ENCODE data around the gene GIMAP6. TPM values are rescaled to one million over a fixed set of nuclear protein-coding genes. Genes with fewer than 3 reads are reported as not detected.
"Not testable (repeated sequence)": the region's sequence is repeated elsewhere in the genome, so short reads cannot be mapped to it uniquely, and the experiment has no call there.

Gene GIMAP6
- polyA plus RNA-seq, 2 of the 4 experiments (the other 2 are of a cell fraction): not detected

GRCh38 chr7:150586068-150586784 lies 46.0 kb downstream of the GIMAP6 start:
- CTCF ChIA-PET: no interaction called here
- no peak overlapping the region for H3K4me2 ChIP-seq

DNA sequence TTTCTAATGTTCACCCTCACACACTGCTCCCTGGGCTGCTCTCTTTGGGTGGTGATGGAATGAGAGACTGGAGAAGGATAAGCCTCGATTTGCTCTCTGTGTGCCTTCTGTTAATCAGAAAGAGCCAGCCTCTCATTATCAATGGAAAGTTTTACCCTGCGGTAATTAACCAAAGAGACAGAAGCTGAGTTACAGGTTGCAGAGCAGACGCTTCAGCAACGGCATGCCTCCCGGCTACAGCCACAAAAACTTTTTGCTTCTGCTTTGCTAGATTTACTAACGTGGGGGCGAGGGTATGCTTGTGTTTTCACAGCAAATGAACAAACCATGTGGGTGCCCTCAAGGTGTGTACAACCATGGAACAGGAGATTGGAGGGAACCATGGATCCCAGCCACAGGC lies 47.0 kb downstream of the GIMAP6 start:
- H3K27ac ChIP-seq: no peak overlapping the region
- H3K4me2 ChIP-seq: no peak overlapping the region
- WGBS (ENCODE audit: missing lambda C conversion rate): 47% methylated on average over 7 of the region's 7 CpGs
- no peaks in the 10 kb centered on the region for H3K9me3 ChIP-seq
- no peak overlapping the region for H3K4me3 ChIP-seq
- H3K4me1 ChIP-seq: no peaks in the 10 kb centered on the region
- POLR2A ChIA-PET: no interaction called here
- no peak for ATAC-seq
- no peak for TF ChIP-seq JUNB (IDR thresholded peaks at IDR 0.05)
- no peak for DNase-seq (ENCODE audit: low read depth in 1 of 2, low spot score in 1 of 2)
- CTCF ChIA-PET: no interaction called here
- FAIRE-seq: no peak

More at GRCh38 chr7:150586068-150586784, 46.0 kb downstream of the GIMAP6 start:
- ATAC-seq: no peak
- Histone ChIP-seq H3K4me1 (no peaks in the 10 kb centered on the region), H3K9me3 (no peaks in the 10 kb centered on the region), H3K4me3 (no peak overlapping the region), H3K27ac (no peak overlapping the region)
- TF ChIP-seq HEYL (CRISPR knock-in tag; IDR thresholded peaks at IDR 0.05): no peak
- TF ChIP-seq E2F6 (IDR thresholded peaks at IDR 0.05; ENCODE audit: borderline replicate concordance, low read depth): no peak
- no peak for TF ChIP-seq EP300 (IDR thresholded peaks at IDR 0.05)
- no peak for TF ChIP-seq CBX8 (IDR thresholded peaks at IDR 0.05)
- no peak for TF ChIP-seq TFCP2L1 (CRISPR knock-in tag; IDR thresholded peaks at IDR 0.05)
- no peak for TF ChIP-seq CBX2 (IDR thresholded peaks at IDR 0.05; ENCODE audit: borderline replicate concordance, low read depth)
- no peak for TF ChIP-seq ZC3H11A (IDR thresholded peaks at IDR 0.05)
- TF ChIP-seq, protein P1, sequence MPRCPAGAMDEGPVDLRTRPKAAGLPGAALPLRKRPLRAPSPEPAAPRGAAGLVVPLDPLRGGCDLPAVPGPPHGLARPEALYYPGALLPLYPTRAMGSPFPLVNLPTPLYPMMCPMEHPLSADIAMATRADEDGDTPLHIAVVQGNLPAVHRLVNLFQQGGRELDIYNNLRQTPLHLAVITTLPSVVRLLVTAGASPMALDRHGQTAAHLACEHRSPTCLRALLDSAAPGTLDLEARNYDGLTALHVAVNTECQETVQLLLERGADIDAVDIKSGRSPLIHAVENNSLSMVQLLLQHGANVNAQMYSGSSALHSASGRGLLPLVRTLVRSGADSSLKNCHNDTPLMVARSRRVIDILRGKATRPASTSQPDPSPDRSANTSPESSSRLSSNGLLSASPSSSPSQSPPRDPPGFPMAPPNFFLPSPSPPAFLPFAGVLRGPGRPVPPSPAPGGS (IDR thresholded peaks at IDR 0.05): no peak
- 0% methylated on average over 4 of the region's 4 CpGs for WGBS (ENCODE audit: missing lambda C conversion rate)
- no peak for DNase-seq (ENCODE audit: low read depth in 1 of 2, low spot score in 1 of 2)
- no peak for FAIRE-seq
- POLR2A ChIA-PET: no interaction called here

DNA sequence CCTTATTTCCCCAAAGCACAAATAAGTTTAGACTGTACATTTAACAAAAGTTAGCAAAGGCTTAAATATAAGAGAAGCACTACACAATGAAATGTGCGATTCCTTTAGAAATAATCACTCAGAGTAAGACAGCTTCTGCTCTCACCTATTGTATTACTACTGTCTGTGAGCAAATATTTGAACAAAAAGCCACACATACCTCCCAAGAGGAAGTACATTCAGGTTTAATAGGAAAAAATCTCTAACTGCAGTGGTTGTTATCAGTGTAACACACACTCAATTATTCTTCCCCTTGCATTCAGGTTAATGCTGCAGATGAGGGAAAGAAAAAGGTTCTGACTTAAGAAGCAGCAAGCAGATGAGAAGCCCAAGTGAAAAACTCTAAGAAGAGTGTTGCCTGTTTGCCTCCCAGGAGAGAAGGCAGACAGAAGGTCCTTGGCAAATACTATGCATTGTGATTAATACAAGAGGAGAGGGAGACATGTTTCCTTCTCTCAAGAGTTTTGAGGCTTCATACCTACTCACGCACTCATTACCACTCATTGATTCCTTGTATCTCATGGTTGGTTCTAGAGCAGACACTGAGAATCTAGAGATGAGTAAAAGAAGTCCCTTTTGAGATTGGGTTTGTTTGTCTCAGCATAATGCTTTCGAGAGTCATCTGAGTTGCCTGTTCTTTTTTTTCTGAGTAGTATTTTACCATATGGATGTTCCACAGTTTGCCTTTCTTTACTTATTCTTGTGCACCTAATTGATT lies 51.4 kb downstream of the GIMAP6 start:
- DNase-seq (ENCODE audit: low read depth in 1 of 2, low spot score in 1 of 2) (no peak), FAIRE-seq (no peak), ATAC-seq (no peak)
- CTCF ChIA-PET: no interaction called here
- POLR2A ChIA-PET: no interaction called here
- 3% methylated on average over 3 of the region's 3 CpGs for WGBS (ENCODE audit: missing lambda C conversion rate)
- no peak for TF ChIP-seq KDM1A (IDR thresholded peaks at IDR 0.05; ENCODE audit: low read depth)
- no peak for TF ChIP-seq NPAS2 (CRISPR knock-in tag; IDR thresholded peaks at IDR 0.05; ENCODE audit: borderline replicate concordance)
- TF ChIP-seq POLR2A (IDR thresholded peaks at IDR 0.05; ENCODE audit: low read length): no peak
- TF ChIP-seq EHMT2 (IDR thresholded peaks at IDR 0.05; ENCODE audit: low read depth): no peak
- TF ChIP-seq ESRRA (IDR thresholded peaks at IDR 0.05; ENCODE audit: borderline replicate concordance, low read length): no peak
- no peak for TF ChIP-seq HMGXB4 (CRISPR knock-in tag; IDR thresholded peaks at IDR 0.05; ENCODE audit: borderline replicate concordance)
- no peak for TF ChIP-seq HDAC2 (IDR thresholded peaks at IDR 0.05)
- no peak for TF ChIP-seq FOSL2 (IDR thresholded peaks at IDR 0.05)
- TF ChIP-seq FOSL2 (CRISPR knock-in tag; IDR thresholded peaks at IDR 0.05): no peak
- TF ChIP-seq NFE2L2 (conservative IDR thresholded peaks at IDR 0.05; ENCODE audit: low read length): no peak
- TF ChIP-seq JUNB (IDR thresholded peaks at IDR 0.05): no peak
- TF ChIP-seq KDM5A (IDR thresholded peaks at IDR 0.05): no peak
- TF ChIP-seq ZSCAN20 (CRISPR knock-in tag; IDR thresholded peaks at IDR 0.05): no peak
- Histone ChIP-seq H3K9me3 (no peaks in the 10 kb centered on the region), H3K4me1 (no peaks in the 10 kb centered on the region), H3K4me2 (no peak overlapping the region), H3K4me3 (no peak overlapping the region), H3K27ac (no peak overlapping the region)

GRCh38 chr7:150579979-150580637 lies 52.1 kb downstream of the GIMAP6 start:
- FAIRE-seq; POLR2A ChIA-PET; ATAC-seq; H3K27ac ChIP-seq; CTCF ChIA-PET; DNase-seq (ENCODE audit: low read depth in 1 of 2, low spot score in 1 of 2); H3K9me3 ChIP-seq; H3K4me1 ChIP-seq; H3K4me2 ChIP-seq; H3K4me3 ChIP-seq: not testable (repeated sequence)
- WGBS (ENCODE audit: missing lambda C conversion rate): 6% methylated on average over 5 of the region's 7 CpGs
